ENCODE measurements around the gene TAF6. TPM values are rescaled to one million over a fixed set of nuclear protein-coding genes. Genes with fewer than 3 reads are reported as not detected.

Gene TAF6
- total and polyA plus RNA-seq, 2 of the 4 experiments (the other 2 are of a cell fraction) = 11.3 to 55.3 TPM

GRCh38 chr7:100064162-100064561 lies 55.0 kb downstream of the TAF6 start:
- intact Hi-C loops (cut with micrococcal nuclease) (no loop called here), in situ Hi-C loops (cut with MboI; ENCODE audit: low sequenced_read_pairs) (no loop called here), dilution Hi-C loops (cut with HindIII; ENCODE audit: low sequenced_read_pairs, unreplicated experiment) (no loop called here)
- ChIA-PET POLR2A (ENCODE audit: unreplicated experiment) (no interaction called here), CTCF (interaction anchor here (1.8 kb wide), 1 partner anchor 11 kb away, joined by 5 read pairs; no protein-coding TSS in a partner anchor)
- no peak overlapping the region for H3K18ac ChIP-seq (ENCODE audit: low read depth, low read length)
- H4K5ac ChIP-seq (ENCODE audit: low read depth, low read length) = no peak overlapping the region
- peaks cover 9% of the 10 kb centered on the region for H3K9me3 ChIP-seq (ENCODE audit: control insufficient read depth, insufficient read depth, low read length)
- no TSS peak for BruUV-seq (replicated peaks)
- no peak overlapping the region for H3K23ac ChIP-seq (ENCODE audit: low read depth, low read length)
- no peak overlapping the region for H2AK5ac ChIP-seq (ENCODE audit: low read depth, low read length)
- no peak overlapping the region for H3K27ac ChIP-seq (ENCODE audit: insufficient read depth, low read length)
- peaks cover 4 to 5% of the 10 kb centered on the region in 2 experiments; a peak in 2 of 4 replicates for H3K79me1 ChIP-seq (ENCODE audit: low read depth in 1 of 2, low read length in 2 of 2)
- no peak overlapping the region for H2AK9ac ChIP-seq (replicated peaks; ENCODE audit: low read depth, low read length, poor library complexity)
- no peak overlapping the region for H3K4me2 ChIP-seq (ENCODE audit: low read depth, low read length)
- ATAC-seq (ENCODE audit: low read depth) = no peak
- no peak overlapping the region for H3K56ac ChIP-seq (ENCODE audit: extremely low read depth, insufficient read depth, low read length)
- H2BK20ac ChIP-seq (ENCODE audit: low read depth, low read length) = no peak overlapping the region
- H2AFZ ChIP-seq (replicated peaks; ENCODE audit: low read length, poor library complexity) = no peak overlapping the region
- 100% methylated on average over 1 of the region's 9 CpGs; no CpG with 5 or more reads in 1 of the 2 experiments for WGBS, 2 experiments (ENCODE audit: extremely low coverage in 2 of 2, insufficient read length in 1 of 2)
- no peak overlapping the region for H2BK15ac ChIP-seq (ENCODE audit: low read depth, low read length)
- H3K14ac ChIP-seq (replicated peaks; ENCODE audit: low read depth, low read length) = no peak overlapping the region
- no peak overlapping the region for H2BK120ac ChIP-seq (ENCODE audit: low read depth, low read length)
- no peak overlapping the region for H3K4ac ChIP-seq (ENCODE audit: low read depth, low read length)
- H4K20me1 ChIP-seq (ENCODE audit: insufficient read depth, low read length) = no peaks in the 10 kb centered on the region
- H2BK5ac ChIP-seq (ENCODE audit: low read depth, low read length, poor library complexity, severe bottlenecking) = no peak overlapping the region
- no peak overlapping the region for H3K4me3 ChIP-seq (ENCODE audit: insufficient read depth, low read depth, low read length)
- TF ChIP-seq USF2 (IDR thresholded peaks at IDR 0.05; ENCODE audit: low read depth, low read length) = no peak
- TF ChIP-seq POLR2A (IDR thresholded peaks at IDR 0.05; ENCODE audit: low read depth, low read length) = no peak
- no peak for TF ChIP-seq MAFK (IDR thresholded peaks at IDR 0.05; ENCODE audit: low read depth, low read length)
- TF ChIP-seq FOS (IDR thresholded peaks at IDR 0.05; ENCODE audit: low read depth, low read length) = no peak
- no peak for TF ChIP-seq NFE2L2 (IDR thresholded peaks at IDR 0.05; ENCODE audit: low read depth, low read length)
- no peak for TF ChIP-seq CHD1 (IDR thresholded peaks at IDR 0.05; ENCODE audit: low read depth, low read length)
- no peak for TF ChIP-seq RAD21 (IDR thresholded peaks at IDR 0.05; ENCODE audit: low read length)
- TF ChIP-seq CTCF (conservative IDR thresholded peaks at IDR 0.05; ENCODE audit: low read depth, low read length) = no peak
- no peak for TF ChIP-seq BHLHE40 (IDR thresholded peaks at IDR 0.05; ENCODE audit: low read depth, low read length)
- TF ChIP-seq ELK1 (IDR thresholded peaks at IDR 0.05; ENCODE audit: borderline replicate concordance, low read depth, low read length) = no peak
- no peak for TF ChIP-seq CEBPB (IDR thresholded peaks at IDR 0.05; ENCODE audit: low read depth, low read length)
- TF ChIP-seq RCOR1 (IDR thresholded peaks at IDR 0.05; ENCODE audit: insufficient replicate concordance, low read length) = no peak
- no peak overlapping the region for H4K91ac ChIP-seq (ENCODE audit: insufficient read depth, low read depth, low read length)
- H3K9ac ChIP-seq (ENCODE audit: low read depth, low read length) = no peak overlapping the region
- H3K36me3 ChIP-seq (ENCODE audit: control insufficient read depth, insufficient read depth, low read length) = peaks cover 41% of the 10 kb centered on the region
- peaks cover 2% of the 10 kb centered on the region; the same call in 1 of the 2 replicates for H3K4me1 ChIP-seq (ENCODE audit: control insufficient read depth, insufficient read depth, low read length)
- no peak for DNase-seq
- H3K27me3 ChIP-seq (ENCODE audit: control insufficient read depth, insufficient read depth, low read length) = no peaks in the 10 kb centered on the region
- 0 out of 2 replicates have a peak, but pooled peaks cover 3% of the 10 kb centered on the region for H3K9me1 ChIP-seq (ENCODE audit: insufficient read depth, low read length)
- no peak overlapping the region for H4K8ac ChIP-seq (ENCODE audit: low read depth in 2 of 2, low read length in 2 of 2)
